K562 (cell line): ENCODE measurements around the gene ZMYM4. TPM values are rescaled to one million over a fixed set of nuclear protein-coding genes. Genes with fewer than 3 reads are reported as not detected.

Experiments used
- ATF3 ChIP-seq, 2 experiments: fragments of 450-650 bp in 1 of 2; sonication (generic) in 1 of 2; formaldehyde crosslinking in 1 of 2; IDR thresholded peaks in 1 of 2; conservative IDR thresholded peaks in 1 of 2; 2 replicates each; pipeline versions ENCODE4 v1.6.1 to v1.8.1; 2016 to 2023; ENCODE audit warnings: mild to moderate bottlenecking in 2 of 2, moderate library complexity in 2 of 2, inconsistent platforms in 1 of 2, missing genetic modification reagents in 1 of 2
- CBX2 ChIP-seq: fragments of 200-600 bp; sonication (generic); IDR thresholded peaks from one replicate; pipeline ENCODE4 v1.6.1; 2012; ENCODE audit warnings: mild to moderate bottlenecking, low read length, inconsistent platforms; ENCODE audit not compliant: insufficient read depth, poor library complexity, severe bottlenecking
- CEBPB ChIP-seq: fragments of 450-650 bp; IDR thresholded peaks from 2 replicates; pipeline ENCODE4 v1.6.1; 2016; ENCODE audit warnings: missing genetic modification characterization, missing compliant biosample characterization
- CXXC5 ChIP-seq: fragments of 250-450 bp; sonication (Bioruptor Pico); IDR thresholded peaks from 2 replicates; pipeline ENCODE4 v1.8.0; 2022; ENCODE audit warnings: inconsistent platforms, mild to moderate bottlenecking, moderate library complexity
- DLX4 ChIP-seq: fragments of 250-450 bp; sonication (Bioruptor Pico); IDR thresholded peaks from 2 replicates; pipeline ENCODE4 v1.6.1; 2021; ENCODE audit warnings: mild to moderate bottlenecking
- DPF2 ChIP-seq: fragments of 450-650 bp; IDR thresholded peaks from 2 replicates; pipeline ENCODE4 v1.6.1; 2016
- HDAC2 ChIP-seq: fragments of 450-650 bp; IDR thresholded peaks from 2 replicates; pipeline ENCODE4 v1.6.1; 2016; ENCODE audit warnings: mild to moderate bottlenecking
- KDM1A ChIP-seq, 2 experiments: fragments of 450-650 bp; IDR thresholded peaks; 2 replicates each; pipeline ENCODE4 v1.6.1; 2016; ENCODE audit warnings: mild to moderate bottlenecking in 2 of 2
- PCBP2 ChIP-seq: fragments of 200-400 bp; formaldehyde crosslinking; IDR thresholded peaks from 2 replicates; pipeline ENCODE4 v1.6.1; 2018; ENCODE audit warnings: low read length, low read depth, mild to moderate bottlenecking, moderate library complexity; ENCODE audit not compliant: poor library complexity, severe bottlenecking
- POLR2G ChIP-seq: fragments of 200-400 bp; formaldehyde crosslinking; IDR thresholded peaks from 2 replicates; pipeline ENCODE4 v1.6.1; 2017; ENCODE audit warnings: low read depth, mild to moderate bottlenecking, antibody characterized with exemption, low read length, moderate library complexity
- POLR2H ChIP-seq: IDR thresholded peaks from 2 replicates; pipeline ENCODE4 v1.6.1; 2016; ENCODE audit warnings: missing genetic modification characterization, low read depth, mild to moderate bottlenecking, control low read depth, missing compliant biosample characterization, moderate library complexity
- RCOR1 ChIP-seq, 2 experiments: IDR thresholded peaks; 2 replicates each; pipeline ENCODE4 v1.6.1; 2012; ENCODE audit warnings: low read depth in 2 of 2, low read length in 2 of 2, borderline replicate concordance in 1 of 2, improper control_type of control experiment in 1 of 2
- ZNF23 ChIP-seq: fragments of 250-450 bp; sonication (Bioruptor Pico); IDR thresholded peaks from 2 replicates; pipeline ENCODE4 v1.4.0; 2020; ENCODE audit warnings: mild to moderate bottlenecking
- ZNF395 ChIP-seq: fragments of 200-800 bp; sonication (Bioruptor generic); IDR thresholded peaks from 2 replicates; pipeline ENCODE4 v1.6.1; 2017; ENCODE audit warnings: missing genetic modification characterization, missing compliant biosample characterization
- ZNF592 ChIP-seq: fragments of 450-650 bp; IDR thresholded peaks from 2 replicates; pipeline ENCODE4 v1.6.1; 2017; ENCODE audit warnings: antibody characterized with exemption, mild to moderate bottlenecking
- ZZZ3 ChIP-seq: fragments of 450-650 bp; IDR thresholded peaks from 2 replicates; pipeline ENCODE4 v1.6.1; 2016; ENCODE audit warnings: antibody characterized with exemption, mild to moderate bottlenecking, moderate library complexity
- polyA plus RNA-seq, 8 experiments: library from polyadenylated mRNA; depleted of rRNA in 4 of 8; stranded (reverse) in 5 of 8; unstranded in 3 of 8; fragments of >200 nt; fragmentation: Nextera tagmentation in 2 of 8; fragmentation: Illumina TruSeq in 1 of 8; extraction: Ambion mirVana in 2 of 8; extraction: Trizol in 1 of 8; gene quantifications; 2 replicates each; pipeline versions ENCODE4 v1.2.1 to v1.2.3, GENCODE V29; 2011 to 2014; ENCODE audit warnings: inconsistent platforms in 1 of 8, missing spikeins in 1 of 8
- total RNA-seq, 7 experiments: library from RNA; depleted of rRNA in 6 of 7; stranded (reverse); fragments of >200 nt in 6 of 7; fragmentation: Illumina TruSeq in 2 of 7; extraction: Trizol in 2 of 7; gene quantifications; 2 replicates each; pipeline versions ENCODE4 v1.2.1 to v1.2.3, GENCODE V29; 2011 to 2021; ENCODE audit warnings: low replicate concordance in 1 of 7

Gene ZMYM4
- total and polyA plus RNA-seq, 9 of the 15 experiments (the other 6 are each of a cell fraction or from before 2014, with no cell fraction given), result 15.2 to 77.2 (median 63.3) TPM

- TF ChIP-seq POLR2H, result no peak
- peak; percentile 98 for TF ChIP-seq CEBPB (tag)
- TF ChIP-seq ATF3 (IDR thresholded peaks at IDR 0.05), result no peak
- no peak for TF ChIP-seq ATF3 (CRISPR knock-in tag; conservative IDR thresholded peaks at IDR 0.05)
- no peak for TF ChIP-seq PCBP2
- TF ChIP-seq POLR2G, result no peak
- no peak for TF ChIP-seq DLX4
- TF ChIP-seq HDAC2, result 0 out of 2 replicates have a peak, but pooled peaks have one; percentile 46
- TF ChIP-seq KDM1A (IDR thresholded peaks at IDR 0.05), result 0 out of 4 replicates have a peak, but pooled peaks of 1 of the 2 experiments have one; percentile 13
- TF ChIP-seq CXXC5 (CRISPR knock-in tag), result no peak
- no peak for TF ChIP-seq CBX2
- TF ChIP-seq ZNF395 (CRISPR knock-in tag), result no peak
- 0 out of 4 replicates have a peak, but pooled peaks of 1 of the 2 experiments have one; percentile 23 for TF ChIP-seq RCOR1 (IDR thresholded peaks at IDR 0.05; ENCODE audit: borderline replicate concordance in 1 of 2, low read depth in 2 of 2, low read length in 2 of 2)
- no peak for TF ChIP-seq ZZZ3
- no peak for TF ChIP-seq ZNF23
- TF ChIP-seq DPF2, result peak; percentile 27; the same call in 1 of the 2 replicates
- no peak for TF ChIP-seq ZNF592
These were observed 886 bp downstream of the ZMYM4 start (continued) for GRCh38 chr1:35269201-35269988.
